SK-N-SH treated with all-trans-retinoic acid at 6 μM for 48 hours (cell line): ENCODE data around the gene GLIPR1L1.

Experiments used
- ATAC-seq: fragments of 200-7000 bp; cut with Tn5 transposase; 3 replicates; pipeline ENCODE4 v1.9.1; 2020; ENCODE audit warnings: mild to moderate bottlenecking, moderate library complexity
- ARNTL ChIP-seq: fragments of 450-650 bp; formaldehyde crosslinking; IDR thresholded peaks from 2 replicates; pipeline ENCODE4 v1.5.0; 2020; ENCODE audit warnings: low read depth, mild to moderate bottlenecking, moderate library complexity, borderline replicate concordance
- BACH2 ChIP-seq: fragments of 250-450 bp; sonication (Bioruptor Pico); IDR thresholded peaks from 2 replicates; pipeline ENCODE4 v1.9.0; 2021; ENCODE audit warnings: mild to moderate bottlenecking, borderline replicate concordance
- CREB5 ChIP-seq: fragments of 250-450 bp; sonication (Bioruptor Pico); IDR thresholded peaks from 2 replicates; pipeline ENCODE4 v1.5.1; 2020; ENCODE audit warnings: low read depth, mild to moderate bottlenecking, moderate library complexity
- CSDC2 ChIP-seq: fragments of 250-450 bp; sonication (Bioruptor Pico); IDR thresholded peaks from 2 replicates; pipeline ENCODE4 v1.5.0; 2020; ENCODE audit warnings: mild to moderate bottlenecking, moderate library complexity
- CSRNP3 ChIP-seq: fragments of 250-450 bp; sonication (Bioruptor Pico); IDR thresholded peaks from 2 replicates; pipeline ENCODE4 v1.5.1; 2021; ENCODE audit warnings: mild to moderate bottlenecking, moderate library complexity
- ESRRG ChIP-seq: fragments of 250-450 bp; sonication (Bioruptor Pico); IDR thresholded peaks from 2 replicates; pipeline ENCODE4 v1.6.1; 2021; ENCODE audit warnings: mild to moderate bottlenecking
- GLIS3 ChIP-seq: fragments of 250-450 bp; sonication (Bioruptor Pico); IDR thresholded peaks from 2 replicates; pipeline ENCODE4 v1.5.0; 2020; ENCODE audit warnings: mild to moderate bottlenecking, moderate library complexity
- ISL1 ChIP-seq: fragments of 250-450 bp; sonication (Bioruptor Pico); IDR thresholded peaks from 2 replicates; pipeline ENCODE4 v2.1.2; 2022; ENCODE audit warnings: mild to moderate bottlenecking, moderate library complexity
- OSR1 ChIP-seq: fragments of 250-450 bp; sonication (Bioruptor Pico); IDR thresholded peaks from 2 replicates; pipeline ENCODE4 v1.8.0; 2022; ENCODE audit warnings: moderate library complexity, mild to moderate bottlenecking, inconsistent platforms
- PPARA ChIP-seq: fragments of 250-450 bp; sonication (Bioruptor Pico); IDR thresholded peaks from 2 replicates; pipeline ENCODE4 v1.5.0; 2020; ENCODE audit warnings: mild to moderate bottlenecking, borderline replicate concordance
- RARB ChIP-seq: fragments of 250-450 bp; sonication (Bioruptor Pico); IDR thresholded peaks from 2 replicates; pipeline ENCODE4 v1.8.0; 2021; ENCODE audit warnings: mild to moderate bottlenecking, moderate library complexity
- SNAI2 ChIP-seq: fragments of 250-450 bp; sonication (Bioruptor Pico); IDR thresholded peaks from 2 replicates; pipeline ENCODE4 v1.5.0; 2020; ENCODE audit warnings: mild to moderate bottlenecking, moderate library complexity
- TCF4 ChIP-seq: fragments of 250-450 bp; sonication (Bioruptor Pico); IDR thresholded peaks from 2 replicates; pipeline ENCODE4 v1.8.0; 2021; ENCODE audit warnings: mild to moderate bottlenecking, moderate library complexity, borderline replicate concordance
- ZC3H10 ChIP-seq: fragments of 250-450 bp; sonication (Bioruptor Pico); IDR thresholded peaks from 2 replicates; pipeline ENCODE4 v1.5.1; 2021; ENCODE audit warnings: mild to moderate bottlenecking, moderate library complexity
- ZFP3 ChIP-seq: fragments of 250-450 bp; sonication (Bioruptor Pico); IDR thresholded peaks from 2 replicates; pipeline ENCODE4 v1.5.0; 2020; ENCODE audit warnings: mild to moderate bottlenecking, moderate library complexity
- ZFP30 ChIP-seq: fragments of 450-650 bp; formaldehyde crosslinking; IDR thresholded peaks from 2 replicates; pipeline ENCODE4 v1.5.0; 2022; ENCODE audit warnings: mild to moderate bottlenecking, moderate library complexity
- ZNF70 ChIP-seq: fragments of 450-650 bp; formaldehyde crosslinking; IDR thresholded peaks from 2 replicates; pipeline ENCODE4 v1.5.0; 2020; ENCODE audit warnings: mild to moderate bottlenecking, moderate library complexity
- ZNF8 ChIP-seq: fragments of 450-650 bp; formaldehyde crosslinking; IDR thresholded peaks from 2 replicates; pipeline ENCODE4 v1.5.0; 2020; ENCODE audit warnings: mild to moderate bottlenecking, moderate library complexity
- TF ChIP-seq, protein P1 (sequence below): fragments of 250-450 bp; sonication (Bioruptor Pico); IDR thresholded peaks from 2 replicates; pipeline ENCODE4 v1.8.0; 2021; ENCODE audit warnings: low read depth, mild to moderate bottlenecking, moderate library complexity, borderline replicate concordance
- TF ChIP-seq, protein P2 (sequence below): fragments of 250-450 bp; sonication (Bioruptor Pico); IDR thresholded peaks from 2 replicates; pipeline ENCODE4 v1.8.0; 2020; ENCODE audit warnings: mild to moderate bottlenecking, moderate library complexity, borderline replicate concordance
- TF ChIP-seq, protein P3 (sequence below): fragments of 250-450 bp; sonication (Bioruptor Pico); IDR thresholded peaks from 2 replicates; pipeline ENCODE4 v1.5.0; 2020; ENCODE audit warnings: mild to moderate bottlenecking, moderate library complexity

The GLIPR1L1 gene

GRCh38 chr12:75308279-75308678 lies 26.2 kb upstream of the GLIPR1L1 start (continued):
- TF ChIP-seq, protein P1, sequence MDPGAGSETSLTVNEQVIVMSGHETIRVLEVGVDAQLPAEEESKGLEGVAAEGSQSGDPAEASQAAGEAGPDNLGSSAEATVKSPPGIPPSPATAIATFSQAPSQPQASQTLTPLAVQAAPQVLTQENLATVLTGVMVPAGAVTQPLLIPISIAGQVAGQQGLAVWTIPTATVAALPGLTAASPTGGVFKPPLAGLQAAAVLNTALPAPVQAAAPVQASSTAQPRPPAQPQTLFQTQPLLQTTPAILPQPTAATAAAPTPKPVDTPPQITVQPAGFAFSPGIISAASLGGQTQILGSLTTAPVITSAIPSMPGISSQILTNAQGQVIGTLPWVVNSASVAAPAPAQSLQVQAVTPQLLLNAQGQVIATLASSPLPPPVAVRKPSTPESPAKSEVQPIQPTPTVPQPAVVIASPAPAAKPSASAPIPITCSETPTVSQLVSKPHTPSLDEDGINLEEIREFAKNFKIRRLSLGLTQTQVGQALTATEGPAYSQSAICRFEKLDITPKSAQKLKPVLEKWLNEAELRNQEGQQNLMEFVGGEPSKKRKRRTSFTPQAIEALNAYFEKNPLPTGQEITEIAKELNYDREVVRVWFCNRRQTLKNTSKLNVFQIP (CRISPR knock-in tag), result no peak
- TF ChIP-seq CSDC2 (no peak), CREB5 (CRISPR knock-in tag) (no peak)

DNA sequence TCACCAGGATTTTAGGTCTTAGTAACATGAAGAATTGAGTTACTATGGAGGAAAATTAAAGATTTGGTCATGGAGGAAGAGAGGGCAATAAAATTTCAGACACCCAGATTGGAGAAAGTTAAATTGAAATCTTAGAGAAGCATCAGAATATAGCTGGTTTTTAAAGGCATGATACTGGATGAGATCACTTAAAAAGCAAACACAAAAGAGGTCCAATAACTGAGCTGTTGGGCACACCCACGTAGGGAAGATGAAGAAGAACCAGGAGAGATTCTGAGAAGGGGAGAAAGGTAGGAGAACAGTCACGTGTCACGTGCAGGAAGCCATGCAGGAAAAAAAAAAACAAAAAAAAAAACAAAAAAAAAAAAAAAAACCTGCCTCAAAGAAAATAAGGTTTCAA lies 23.1 kb upstream of the GLIPR1L1 start:
- TF ChIP-seq ZNF70 (CRISPR knock-in tag), result no peak
- no peak for TF ChIP-seq OSR1 (CRISPR knock-in tag)
- TF ChIP-seq ZFP3 (CRISPR knock-in tag), result no peak
- TF ChIP-seq ARNTL (CRISPR knock-in tag), result no peak
- no peak for TF ChIP-seq ZNF8 (CRISPR knock-in tag)
- no peak for TF ChIP-seq ESRRG (CRISPR knock-in tag)
- no peak for TF ChIP-seq CSDC2
- no peak for TF ChIP-seq PPARA (CRISPR knock-in tag)
- TF ChIP-seq ZFP30 (CRISPR knock-in tag), result no peak
- TF ChIP-seq, protein P2, sequence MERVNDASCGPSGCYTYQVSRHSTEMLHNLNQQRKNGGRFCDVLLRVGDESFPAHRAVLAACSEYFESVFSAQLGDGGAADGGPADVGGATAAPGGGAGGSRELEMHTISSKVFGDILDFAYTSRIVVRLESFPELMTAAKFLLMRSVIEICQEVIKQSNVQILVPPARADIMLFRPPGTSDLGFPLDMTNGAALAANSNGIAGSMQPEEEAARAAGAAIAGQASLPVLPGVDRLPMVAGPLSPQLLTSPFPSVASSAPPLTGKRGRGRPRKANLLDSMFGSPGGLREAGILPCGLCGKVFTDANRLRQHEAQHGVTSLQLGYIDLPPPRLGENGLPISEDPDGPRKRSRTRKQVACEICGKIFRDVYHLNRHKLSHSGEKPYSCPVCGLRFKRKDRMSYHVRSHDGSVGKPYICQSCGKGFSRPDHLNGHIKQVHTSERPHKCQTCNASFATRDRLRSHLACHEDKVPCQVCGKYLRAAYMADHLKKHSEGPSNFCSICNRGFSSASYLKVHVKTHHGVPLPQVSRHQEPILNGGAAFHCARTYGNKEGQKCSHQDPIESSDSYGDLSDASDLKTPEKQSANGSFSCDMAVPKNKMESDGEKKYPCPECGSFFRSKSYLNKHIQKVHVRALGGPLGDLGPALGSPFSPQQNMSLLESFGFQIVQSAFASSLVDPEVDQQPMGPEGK (CRISPR knock-in tag), result no peak
- TF ChIP-seq RARB, result no peak
- no peak for TF ChIP-seq TCF4 (CRISPR knock-in tag)
- no peak for ATAC-seq

GRCh38 chr12:75315518-75315917 lies 19.0 kb upstream of the GLIPR1L1 start:
- peak; percentile 79 for ATAC-seq
- no peak for TF ChIP-seq ZC3H10 (CRISPR knock-in tag)
- no peak for TF ChIP-seq CSRNP3 (CRISPR knock-in tag)
- TF ChIP-seq, protein P3, sequence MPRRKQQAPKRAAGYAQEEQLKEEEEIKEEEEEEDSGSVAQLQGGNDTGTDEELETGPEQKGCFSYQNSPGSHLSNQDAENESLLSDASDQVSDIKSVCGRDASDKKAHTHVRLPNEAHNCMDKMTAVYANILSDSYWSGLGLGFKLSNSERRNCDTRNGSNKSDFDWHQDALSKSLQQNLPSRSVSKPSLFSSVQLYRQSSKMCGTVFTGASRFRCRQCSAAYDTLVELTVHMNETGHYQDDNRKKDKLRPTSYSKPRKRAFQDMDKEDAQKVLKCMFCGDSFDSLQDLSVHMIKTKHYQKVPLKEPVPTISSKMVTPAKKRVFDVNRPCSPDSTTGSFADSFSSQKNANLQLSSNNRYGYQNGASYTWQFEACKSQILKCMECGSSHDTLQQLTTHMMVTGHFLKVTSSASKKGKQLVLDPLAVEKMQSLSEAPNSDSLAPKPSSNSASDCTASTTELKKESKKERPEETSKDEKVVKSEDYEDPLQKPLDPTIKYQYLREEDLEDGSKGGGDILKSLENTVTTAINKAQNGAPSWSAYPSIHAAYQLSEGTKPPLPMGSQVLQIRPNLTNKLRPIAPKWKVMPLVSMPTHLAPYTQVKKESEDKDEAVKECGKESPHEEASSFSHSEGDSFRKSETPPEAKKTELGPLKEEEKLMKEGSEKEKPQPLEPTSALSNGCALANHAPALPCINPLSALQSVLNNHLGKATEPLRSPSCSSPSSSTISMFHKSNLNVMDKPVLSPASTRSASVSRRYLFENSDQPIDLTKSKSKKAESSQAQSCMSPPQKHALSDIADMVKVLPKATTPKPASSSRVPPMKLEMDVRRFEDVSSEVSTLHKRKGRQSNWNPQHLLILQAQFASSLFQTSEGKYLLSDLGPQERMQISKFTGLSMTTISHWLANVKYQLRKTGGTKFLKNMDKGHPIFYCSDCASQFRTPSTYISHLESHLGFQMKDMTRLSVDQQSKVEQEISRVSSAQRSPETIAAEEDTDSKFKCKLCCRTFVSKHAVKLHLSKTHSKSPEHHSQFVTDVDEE (CRISPR knock-in tag), result no peak
- TF ChIP-seq CSDC2, result no peak
- no peak for TF ChIP-seq ZFP30 (CRISPR knock-in tag)
- no peak for TF ChIP-seq SNAI2 (CRISPR knock-in tag)
- TF ChIP-seq RARB, result no peak
- no peak for TF ChIP-seq ZNF70 (CRISPR knock-in tag)
- TF ChIP-seq TCF4 (CRISPR knock-in tag), result no peak
- no peak for TF ChIP-seq GLIS3 (CRISPR knock-in tag)
- no peak for TF ChIP-seq CREB5 (CRISPR knock-in tag)
- TF ChIP-seq ISL1, result no peak
- TF ChIP-seq ESRRG (CRISPR knock-in tag), result no peak
- TF ChIP-seq ZNF8 (CRISPR knock-in tag), result no peak
- no peak for TF ChIP-seq PPARA (CRISPR knock-in tag)
- TF ChIP-seq BACH2 (CRISPR knock-in tag), result no peak
- TF ChIP-seq, protein P2 (CRISPR knock-in tag), result no peak
- TF ChIP-seq, protein P1 (CRISPR knock-in tag), result no peak
- TF ChIP-seq ZFP3 (CRISPR knock-in tag), result no peak
- TF ChIP-seq OSR1 (CRISPR knock-in tag), result no peak
